HCT116 (cell line): ENCODE data around the gene AFAP1. TPM values are rescaled to one million over a fixed set of nuclear protein-coding genes. Genes with fewer than 3 reads are reported as not detected.

Experiments
- ATAC-seq: fragments of 200-7000 bp; cut with Tn5 transposase; 2 replicates; pipeline ENCODE4 v1.9.1; 2020; ENCODE audit warnings: mild to moderate bottlenecking, moderate library complexity
- BruUV-seq: library from RNA; stranded (reverse); fragments of 400-500 nt; replicated peaks from 2 replicates; lab custom pipeline; 2021; lab: Mats Ljungman, UMichigan
- CTCF ChIA-PET: fragments of 300-600 bp; sonication (Branson Sonifier 250); formaldehyde crosslinking; loops from one replicate; lab custom pipeline; 2021; ENCODE audit warnings: antibody characterized with exemption; lab: Charles Lee
- POLR2A ChIA-PET: fragments of 300-600, 350-600 bp; sonication (Branson Sonifier 250); formaldehyde crosslinking; loops from one replicate; lab custom pipeline; 2021; ENCODE audit warnings: antibody characterized with exemption; lab: Charles Lee
- RAD21 ChIA-PET, 2 experiments: fragments of 300-600 bp; sonication (Branson Sonifier 250); formaldehyde crosslinking; loops; one replicate each; lab custom pipeline; 2023; ENCODE audit warnings: low total read pairs in 2 of 2; ENCODE audit not compliant: uncharacterized antibody in 2 of 2, unreplicated experiment in 2 of 2, low non-redundant PET in 1 of 2; lab: Charles Lee
- DNase-seq: peaks from one replicate; pipeline ENCODE4 v3.0.0-alpha.2; 2010; ENCODE audit warnings: low read depth, low spot score
- H2AFZ ChIP-seq: fragments of 200-600 bp; shearing (Covaris generic), sonication (generic); 2 replicates; pipeline ENCODE4 v1.6.1; 2017; ENCODE audit warnings: low read depth, mixed run types, mixed read lengths, antibody characterized with exemption, low read length; ENCODE audit not compliant: poor library complexity, severe bottlenecking
- H3K27ac ChIP-seq: 2 replicates; pipeline ENCODE4 v1.5.1; 2012; ENCODE audit warnings: low read depth, low read length
- H3K27me3 ChIP-seq: fragments of 200-600 bp; sonication (generic); 2 replicates; pipeline ENCODE4 v1.6.1; 2016; ENCODE audit warnings: mixed run types, low read length, mixed read lengths; ENCODE audit not compliant: insufficient read depth
- H3K36me3 ChIP-seq, 2 experiments: fragments of 200-500 bp in 1 of 2; fragments of 200-600 bp in 1 of 2; sonication (Bioruptor generic) in 1 of 2; sonication (generic) in 1 of 2; 2 replicates each; pipeline versions ENCODE4 v1.5.1 to v1.6.1; 2014 to 2016; ENCODE audit warnings: low read length in 2 of 2, inconsistent platforms in 1 of 2, mixed read lengths in 1 of 2, mixed run types in 1 of 2; ENCODE audit not compliant: insufficient read depth in 2 of 2, control insufficient read depth in 1 of 2
- H3K4me1 ChIP-seq, 2 experiments: fragments of 200-600 bp in 1 of 2; sonication (generic) in 1 of 2; 2 replicates each; pipeline versions ENCODE4 v1.5.1 to v1.6.1; 2012 to 2017; ENCODE audit warnings: low read length in 2 of 2, inconsistent platforms in 1 of 2, mild to moderate bottlenecking in 1 of 2, mixed read lengths in 1 of 2, mixed run types in 1 of 2, moderate library complexity in 1 of 2; ENCODE audit not compliant: insufficient read depth in 2 of 2, control insufficient read depth in 1 of 2
- H3K4me2 ChIP-seq: fragments of 200-600 bp; sonication (generic); 2 replicates; pipeline ENCODE4 v1.6.1; 2017; ENCODE audit warnings: mixed run types, low read length, mixed read lengths
- H3K4me3 ChIP-seq, 2 experiments: fragments of 200-600 bp in 1 of 2; sonication (generic) in 1 of 2; replicated peaks in 1 of 2; 2 replicates each; pipeline ENCODE4 v1.5.1; 2011 to 2016; ENCODE audit warnings: low read length in 2 of 2, control low read depth in 1 of 2, low read depth in 1 of 2, mild to moderate bottlenecking in 1 of 2, mixed read lengths in 1 of 2, mixed run types in 1 of 2
- H3K79me2 ChIP-seq: fragments of 200-600 bp; sonication (generic); 2 replicates; pipeline ENCODE4 v1.6.1; 2017; ENCODE audit warnings: mild to moderate bottlenecking, mixed run types, low read length, moderate library complexity, mixed read lengths; ENCODE audit not compliant: insufficient read depth
- H3K9ac ChIP-seq: fragments of 200-600 bp; sonication (generic); 2 replicates; pipeline ENCODE4 v1.6.1; 2016; ENCODE audit warnings: low read length, mixed read lengths
- H3K9me2 ChIP-seq: fragments of 200-600 bp; sonication (generic), shearing (Covaris generic); 2 replicates; pipeline ENCODE4 v1.6.1; 2017; ENCODE audit warnings: mixed run types, mild to moderate bottlenecking, moderate library complexity; ENCODE audit not compliant: insufficient read depth
- H3K9me3 ChIP-seq, 2 experiments: fragments of 200-500 bp in 1 of 2; fragments of 200-600 bp in 1 of 2; sonication (Bioruptor generic) in 1 of 2; sonication (generic) in 1 of 2; 2 replicates each; pipeline ENCODE4 v1.6.1; 2014 to 2017; ENCODE audit warnings: low read length in 2 of 2, mixed read lengths in 2 of 2, inconsistent platforms in 1 of 2, low read depth in 1 of 2, mild to moderate bottlenecking in 1 of 2, mixed run types in 1 of 2, moderate library complexity in 1 of 2; ENCODE audit not compliant: control insufficient read depth in 1 of 2, insufficient read depth in 1 of 2
- H4K20me1 ChIP-seq: fragments of 200-600 bp; sonication (generic), shearing (Covaris generic); 2 replicates; pipeline ENCODE4 v1.6.1; 2017; ENCODE audit warnings: mixed run types, mild to moderate bottlenecking, moderate library complexity; ENCODE audit not compliant: insufficient read depth
- FOSL1 ChIP-seq: IDR thresholded peaks from 2 replicates; pipeline ENCODE4 v1.6.1; 2012; ENCODE audit warnings: low read depth
- RAD21 ChIP-seq: IDR thresholded peaks from 2 replicates; pipeline ENCODE4 v1.6.1; 2012; ENCODE audit warnings: low read depth, mild to moderate bottlenecking
- SIN3A ChIP-seq: IDR thresholded peaks from 2 replicates; pipeline ENCODE4 v1.6.1; 2012; ENCODE audit warnings: low read depth
- SP1 ChIP-seq: IDR thresholded peaks from 2 replicates; pipeline ENCODE4 v1.6.1; 2012; ENCODE audit warnings: low read depth
- SRF ChIP-seq: IDR thresholded peaks from 2 replicates; pipeline ENCODE4 v1.6.1; 2012; ENCODE audit warnings: low read depth
- TCF7L2 ChIP-seq: IDR thresholded peaks from 2 replicates; pipeline ENCODE4 v1.7.0; 2011; ENCODE audit warnings: borderline replicate concordance, inconsistent platforms; ENCODE audit not compliant: insufficient read depth, insufficient read length; ENCODE audit errors: extremely low read depth
- YY1 ChIP-seq: IDR thresholded peaks from 2 replicates; pipeline ENCODE4 v1.6.1; 2011; ENCODE audit warnings: low read length, low read depth, moderate library complexity, mild to moderate bottlenecking; ENCODE audit not compliant: insufficient replicate concordance; ENCODE audit errors: extremely low read depth
- ZFX ChIP-seq: fragments of 450-650 bp; IDR thresholded peaks from 2 replicates; pipeline ENCODE4 v1.6.1; 2017
- intact Hi-C: fragments of 100-400 bp; cut with micrococcal nuclease; formaldehyde crosslinking; loops from 2 replicates; pipeline ENCODE4 v1.10.0; 2022
- total RNA-seq: library from RNA; stranded (reverse); gene quantifications from one replicate; pipeline ENCODE4 v1.2.1, GENCODE V29; 2021; ENCODE audit not compliant: unreplicated experiment
- TF ChIP-seq, protein P1 (sequence below): IDR thresholded peaks from 2 replicates; pipeline ENCODE4 v1.6.1; 2012; ENCODE audit warnings: low read depth
- TF ChIP-seq, protein P2 (sequence below): IDR thresholded peaks from 2 replicates; pipeline ENCODE4 v1.6.1; 2011; ENCODE audit warnings: mild to moderate bottlenecking, low read length, moderate library complexity; ENCODE audit not compliant: insufficient replicate concordance; ENCODE audit errors: extremely low read depth
- TF ChIP-seq, protein P3 (sequence below): IDR thresholded peaks from 2 replicates; pipeline ENCODE4 v1.6.1; 2012

Gene AFAP1
- total RNA-seq, 1 experiment from 2014 or later: 19.4 TPM

DNA sequence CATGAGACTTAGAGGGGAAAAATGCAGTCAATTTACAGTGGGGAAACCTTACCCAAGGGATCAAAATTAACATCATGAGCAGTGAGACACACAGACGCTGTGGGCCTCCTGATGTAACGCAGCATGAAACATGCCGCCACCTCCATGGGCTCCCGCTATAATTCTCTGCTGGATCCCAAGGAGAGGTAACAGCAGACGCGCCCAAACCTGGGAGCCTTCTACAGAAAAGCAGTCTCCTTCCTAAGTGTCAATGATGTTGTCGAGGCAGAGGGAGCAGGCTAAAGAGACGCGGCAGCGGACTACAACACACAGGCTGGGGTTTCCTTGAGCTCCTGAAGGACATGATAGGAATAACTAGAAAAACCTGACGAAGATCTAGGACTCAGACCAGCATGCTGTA, 142.3 kb downstream of the AFAP1 start:
- Histone ChIP-seq H3K36me3 (peaks cover 9 to 12% of the 10 kb centered on the region in 2 experiments; a peak in 3 of 4 replicates), H3K9ac (no peak overlapping the region), H3K27me3 (no peaks in the 10 kb centered on the region), H3K9me2 (no peaks in the 10 kb centered on the region), H3K27ac (no peak overlapping the region), H3K4me3 (no peak overlapping the region), H3K9me3 (no peaks in the 10 kb centered on the region), H4K20me1 (no peaks in the 10 kb centered on the region), H2AFZ (no peak overlapping the region), H3K79me2 (no peaks in the 10 kb centered on the region), H3K4me1 (no peaks in the 10 kb centered on the region), H3K4me2 (no peak overlapping the region)
- no peak for ATAC-seq
- no peak for TF ChIP-seq TCF7L2
- TF ChIP-seq, protein P1, sequence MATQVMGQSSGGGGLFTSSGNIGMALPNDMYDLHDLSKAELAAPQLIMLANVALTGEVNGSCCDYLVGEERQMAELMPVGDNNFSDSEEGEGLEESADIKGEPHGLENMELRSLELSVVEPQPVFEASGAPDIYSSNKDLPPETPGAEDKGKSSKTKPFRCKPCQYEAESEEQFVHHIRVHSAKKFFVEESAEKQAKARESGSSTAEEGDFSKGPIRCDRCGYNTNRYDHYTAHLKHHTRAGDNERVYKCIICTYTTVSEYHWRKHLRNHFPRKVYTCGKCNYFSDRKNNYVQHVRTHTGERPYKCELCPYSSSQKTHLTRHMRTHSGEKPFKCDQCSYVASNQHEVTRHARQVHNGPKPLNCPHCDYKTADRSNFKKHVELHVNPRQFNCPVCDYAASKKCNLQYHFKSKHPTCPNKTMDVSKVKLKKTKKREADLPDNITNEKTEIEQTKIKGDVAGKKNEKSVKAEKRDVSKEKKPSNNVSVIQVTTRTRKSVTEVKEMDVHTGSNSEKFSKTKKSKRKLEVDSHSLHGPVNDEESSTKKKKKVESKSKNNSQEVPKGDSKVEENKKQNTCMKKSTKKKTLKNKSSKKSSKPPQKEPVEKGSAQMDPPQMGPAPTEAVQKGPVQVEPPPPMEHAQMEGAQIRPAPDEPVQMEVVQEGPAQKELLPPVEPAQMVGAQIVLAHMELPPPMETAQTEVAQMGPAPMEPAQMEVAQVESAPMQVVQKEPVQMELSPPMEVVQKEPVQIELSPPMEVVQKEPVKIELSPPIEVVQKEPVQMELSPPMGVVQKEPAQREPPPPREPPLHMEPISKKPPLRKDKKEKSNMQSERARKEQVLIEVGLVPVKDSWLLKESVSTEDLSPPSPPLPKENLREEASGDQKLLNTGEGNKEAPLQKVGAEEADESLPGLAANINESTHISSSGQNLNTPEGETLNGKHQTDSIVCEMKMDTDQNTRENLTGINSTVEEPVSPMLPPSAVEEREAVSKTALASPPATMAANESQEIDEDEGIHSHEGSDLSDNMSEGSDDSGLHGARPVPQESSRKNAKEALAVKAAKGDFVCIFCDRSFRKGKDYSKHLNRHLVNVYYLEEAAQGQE: no peak
- TF ChIP-seq, protein P2, sequence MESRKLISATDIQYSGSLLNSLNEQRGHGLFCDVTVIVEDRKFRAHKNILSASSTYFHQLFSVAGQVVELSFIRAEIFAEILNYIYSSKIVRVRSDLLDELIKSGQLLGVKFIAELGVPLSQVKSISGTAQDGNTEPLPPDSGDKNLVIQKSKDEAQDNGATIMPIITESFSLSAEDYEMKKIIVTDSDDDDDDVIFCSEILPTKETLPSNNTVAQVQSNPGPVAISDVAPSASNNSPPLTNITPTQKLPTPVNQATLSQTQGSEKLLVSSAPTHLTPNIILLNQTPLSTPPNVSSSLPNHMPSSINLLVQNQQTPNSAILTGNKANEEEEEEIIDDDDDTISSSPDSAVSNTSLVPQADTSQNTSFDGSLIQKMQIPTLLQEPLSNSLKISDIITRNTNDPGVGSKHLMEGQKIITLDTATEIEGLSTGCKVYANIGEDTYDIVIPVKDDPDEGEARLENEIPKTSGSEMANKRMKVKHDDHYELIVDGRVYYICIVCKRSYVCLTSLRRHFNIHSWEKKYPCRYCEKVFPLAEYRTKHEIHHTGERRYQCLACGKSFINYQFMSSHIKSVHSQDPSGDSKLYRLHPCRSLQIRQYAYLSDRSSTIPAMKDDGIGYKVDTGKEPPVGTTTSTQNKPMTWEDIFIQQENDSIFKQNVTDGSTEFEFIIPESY: no peak
- TF ChIP-seq SP1: no peak
- TF ChIP-seq RAD21: no peak
- no peak for TF ChIP-seq FOSL1
- TF ChIP-seq SRF: no peak
- TF ChIP-seq YY1: no peak
- no peak for TF ChIP-seq SIN3A
- TF ChIP-seq, protein P3, sequence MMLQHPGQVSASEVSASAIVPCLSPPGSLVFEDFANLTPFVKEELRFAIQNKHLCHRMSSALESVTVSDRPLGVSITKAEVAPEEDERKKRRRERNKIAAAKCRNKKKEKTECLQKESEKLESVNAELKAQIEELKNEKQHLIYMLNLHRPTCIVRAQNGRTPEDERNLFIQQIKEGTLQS: no peak
- TF ChIP-seq ZFX: no peak
- no peak for DNase-seq
- POLR2A ChIA-PET: no interaction called here
- RAD21 ChIA-PET: no interaction called here
- CTCF ChIA-PET: no interaction called here
- BruUV-seq: no TSS peak
- intact Hi-C loops: no loop called here
